Smooth muscle cell (in vitro differentiated cells): Measurements from ENCODE around the gene POLR1F. TPM values are rescaled to one million over a fixed set of nuclear protein-coding genes. Genes with fewer than 3 reads are reported as not detected.
A peak's percentile ranks its signal among the peaks of the same experiment; 100 is the strongest.

Experiments used
- DNase-seq: peaks from one replicate; lab custom pipeline; 2025; ENCODE audit not compliant: unreplicated experiment; lab: John Stamatoyannopoulos, UW
- H2AFZ ChIP-seq: fragments of 200-600 bp; sonication (generic); 2 replicates; pipeline ENCODE4 v1.6.0; 2016; ENCODE audit warnings: antibody characterized with exemption, low read depth, mild to moderate bottlenecking
- H3F3A ChIP-seq: fragments of 200-600 bp; sonication (generic); 2 replicates; pipeline ENCODE4 v1.6.0; 2017; ENCODE audit warnings: antibody characterized with exemption, low read depth
- H3K27ac ChIP-seq: fragments of 200-600 bp; sonication (generic); 2 replicates; pipeline ENCODE4 v1.5.1; 2016; ENCODE audit warnings: low read depth, mild to moderate bottlenecking
- H3K27me3 ChIP-seq: fragments of 200-600 bp; sonication (generic); 2 replicates; pipeline ENCODE4 v1.6.1; 2016; ENCODE audit warnings: low read depth, mild to moderate bottlenecking
- H3K36me3 ChIP-seq: fragments of 200-600 bp; sonication (generic); 2 replicates; pipeline ENCODE4 v1.5.1; 2016; ENCODE audit warnings: low read depth
- H3K4me1 ChIP-seq: fragments of 200-600 bp; sonication (generic); 2 replicates; pipeline ENCODE4 v1.5.1; 2016; ENCODE audit warnings: low read depth
- H3K4me2 ChIP-seq: fragments of 200-600 bp; sonication (generic); 2 replicates; pipeline ENCODE4 v1.6.0; 2016; ENCODE audit warnings: mild to moderate bottlenecking
- H3K4me3 ChIP-seq: fragments of 200-600 bp; sonication (generic); 2 replicates; pipeline ENCODE4 v1.5.1; 2016; ENCODE audit warnings: mild to moderate bottlenecking
- H3K79me2 ChIP-seq: fragments of 200-600 bp; sonication (generic); 2 replicates; pipeline ENCODE4 v1.6.0; 2016; ENCODE audit warnings: low read depth, mild to moderate bottlenecking
- H3K9ac ChIP-seq: fragments of 200-600 bp; sonication (generic); 2 replicates; pipeline ENCODE4 v1.6.0; 2016; ENCODE audit warnings: low read depth
- H3K9me3 ChIP-seq: fragments of 200-600 bp; sonication (generic); replicated peaks from 2 replicates; pipeline ENCODE4 v1.5.1; 2016; ENCODE audit warnings: low read depth
- H4K20me1 ChIP-seq: fragments of 200-600 bp; sonication (generic); 2 replicates; pipeline ENCODE4 v1.6.0; 2016; ENCODE audit warnings: low read depth
- CTCF ChIP-seq: fragments of 200-600 bp; sonication (generic); IDR thresholded peaks from 2 replicates; pipeline ENCODE4 v1.5.1; 2017; ENCODE audit warnings: borderline replicate concordance, mild to moderate bottlenecking, antibody characterized with exemption; ENCODE audit not compliant: insufficient read depth, poor library complexity, severe bottlenecking
- WGBS: methylation state at CpG from one replicate; pipeline ENCODE4 v1.1.7; 2016; ENCODE audit warnings: low lambda C conversion rate; 5-methylcytosine and 5-hydroxymethylcytosine counted together
- polyA plus RNA-seq: library from polyadenylated mRNA; unstranded; fragments of >200 nt; fragmentation: Nextera tagmentation; extraction: Ambion mirVana; gene quantifications from 2 replicates; pipeline ENCODE4 v1.2.1, GENCODE V29; 2016
- total RNA-seq: library from RNA; depleted of rRNA; stranded (reverse); fragments of >200 nt; gene quantifications from 2 replicates; pipeline ENCODE4 v1.2.3, GENCODE V29; 2014

POLR1F gene
- total and polyA plus RNA-seq, 2 experiments from 2014 or later: 17.0 to 18.0 TPM

GRCh38 chr7:19670806-19671205 lies 38.0 kb downstream of the POLR1F start:
- Histone ChIP-seq H3K36me3 (no peaks in the 10 kb centered on the region), H3K27me3 (no peaks in the 10 kb centered on the region), H3K27ac (no peak overlapping the region), H3F3A (peaks cover 8% of the 10 kb centered on the region), H4K20me1 (no peaks in the 10 kb centered on the region), H3K79me2 (no peaks in the 10 kb centered on the region), H3K9me3 (no peaks in the 10 kb centered on the region), H3K4me1 (peaks cover 10% of the 10 kb centered on the region), H3K4me2 (no peak overlapping the region), H3K9ac (no peak overlapping the region), H2AFZ (no peak overlapping the region), H3K4me3 (no peak overlapping the region)
- 91% methylated on average over 1 of the region's 1 CpG for WGBS
- no peak for DNase-seq
- no peak for TF ChIP-seq CTCF

- H3K27me3 ChIP-seq: no peaks in the 10 kb centered on the region
- WGBS: 9% methylated on average over 1 of the region's 1 CpG
- peak; percentile 71 for TF ChIP-seq CTCF
- no peaks in the 10 kb centered on the region for H3K79me2 ChIP-seq
- peak overlapping the region; percentile 64 for H3K4me2 ChIP-seq
- H4K20me1 ChIP-seq: no peaks in the 10 kb centered on the region
- peak overlapping the region; percentile 33 for H2AFZ ChIP-seq
- H3K27ac ChIP-seq: no peak overlapping the region
- H3K9me3 ChIP-seq: no peaks in the 10 kb centered on the region
- H3K4me1 ChIP-seq: no peaks in the 10 kb centered on the region
- DNase-seq: no peak
- no peaks in the 10 kb centered on the region for H3F3A ChIP-seq
- H3K9ac ChIP-seq: no peak overlapping the region
- H3K36me3 ChIP-seq: no peaks in the 10 kb centered on the region
- H3K4me3 ChIP-seq: no peak overlapping the region
These were observed 43.3 kb downstream of the POLR1F start for GRCh38 chr7:19665399-19666008.

- Histone ChIP-seq H3K27ac (no peak overlapping the region), H2AFZ (no peak overlapping the region), H3K4me2 (no peak overlapping the region), H3K9me3 (no peaks in the 10 kb centered on the region), H3K27me3 (no peaks in the 10 kb centered on the region), H3K36me3 (no peaks in the 10 kb centered on the region), H3K9ac (no peak overlapping the region), H3K4me3 (no peak overlapping the region), H3K79me2 (no peaks in the 10 kb centered on the region), H3F3A (no peaks in the 10 kb centered on the region), H4K20me1 (no peaks in the 10 kb centered on the region), H3K4me1 (no peaks in the 10 kb centered on the region)
- no peak for TF ChIP-seq CTCF
- 74% methylated on average over 4 of the region's 4 CpGs for WGBS
- no peak for DNase-seq
These were observed 44.9 kb downstream of the POLR1F start for GRCh38 chr7:19663816-19664462.

DNA sequence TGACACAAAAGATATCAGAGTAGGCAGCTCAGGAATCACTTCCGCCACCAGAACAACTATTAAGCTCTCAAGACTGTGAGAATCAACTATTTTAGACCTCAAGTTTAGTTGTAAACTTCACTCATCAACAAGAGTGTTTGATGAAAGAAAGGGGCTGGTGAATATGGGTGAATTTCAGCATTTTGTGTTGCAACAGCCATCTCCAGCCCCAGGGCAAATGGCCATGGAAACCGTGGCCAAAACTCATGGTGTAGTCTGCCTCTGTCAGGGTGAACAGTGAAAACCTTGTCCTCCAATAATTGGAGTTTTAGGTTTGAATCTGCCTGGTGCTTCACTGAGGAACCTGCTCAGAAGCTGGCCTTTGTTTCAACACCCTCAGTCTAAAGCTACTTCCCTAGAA lies 60.0 kb downstream of the POLR1F start:
- no peak for TF ChIP-seq CTCF
- Histone ChIP-seq H3K27ac (no peak overlapping the region), H3K27me3 (no peaks in the 10 kb centered on the region), H3K4me2 (no peak overlapping the region), H4K20me1 (no peaks in the 10 kb centered on the region), H3K4me1 (no peaks in the 10 kb centered on the region), H3K79me2 (no peaks in the 10 kb centered on the region), H3F3A (no peaks in the 10 kb centered on the region), H3K9ac (no peak overlapping the region), H3K36me3 (no peaks in the 10 kb centered on the region), H2AFZ (no peak overlapping the region), H3K4me3 (no peak overlapping the region), H3K9me3 (peaks cover 2% of the 10 kb centered on the region)
- no peak for DNase-seq
- 74% methylated on average over 2 of the region's 2 CpGs for WGBS
